CD4-positive, alpha-beta T cell treated with Interleukin-17A for 1 hour (primary cell): Measurements from ENCODE around the gene MS4A2.
"Not testable (repeated sequence)": the region's sequence is repeated elsewhere in the genome, so short reads cannot be mapped to it uniquely, and the experiment has no call there.

Source experiments
- DNase-seq: peaks from one replicate; pipeline ENCODE4 v3.0.0-alpha.2; 2020

MS4A2 gene

DNA sequence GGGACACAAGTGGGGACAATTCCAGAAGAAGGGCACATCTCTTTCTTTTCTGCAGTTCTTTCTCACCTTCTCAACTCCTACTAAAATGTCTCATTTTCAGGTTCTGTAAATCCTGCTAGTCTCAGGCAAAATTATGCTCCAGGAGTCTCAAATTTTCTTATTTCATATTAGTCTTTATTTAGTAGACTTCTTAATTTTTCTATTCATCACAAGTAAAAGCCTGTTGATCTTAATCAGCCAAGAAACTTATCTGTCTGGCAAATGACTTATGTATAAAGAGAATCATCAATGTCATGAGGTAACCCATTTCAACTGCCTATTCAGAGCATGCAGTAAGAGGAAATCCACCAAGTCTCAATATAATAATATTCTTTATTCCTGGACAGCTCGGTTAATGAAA, at the start of gene MS4A2:
Gene MS4A2, plus strand, starts transcription at position 301 of the 400 bp plus-strand sequence. CDS start 102 bp downstream, outside the sequence.
- DNase-seq = no peak

DNA sequence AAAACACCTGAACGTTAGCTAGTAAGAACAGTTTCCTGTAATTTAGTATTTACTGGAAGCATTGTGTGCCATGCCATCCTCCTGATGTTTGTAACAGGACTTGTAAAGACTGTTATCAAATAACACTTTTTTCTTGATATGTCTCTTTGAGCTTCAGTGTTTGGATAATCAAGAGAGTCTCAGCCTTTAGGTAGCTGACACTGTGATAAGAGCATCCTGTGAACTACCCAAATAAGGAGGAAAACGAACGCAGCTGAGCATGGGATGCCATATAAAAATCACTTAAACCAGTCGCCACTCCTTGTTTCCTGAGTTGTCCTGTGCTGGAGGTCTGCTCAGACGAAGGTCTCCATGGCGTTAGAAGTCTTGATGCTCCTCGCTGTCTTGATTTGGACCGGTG, 48.4 kb upstream of the MS4A2 start, which contains the start of gene OOSP2:
Gene OOSP2, plus strand, starts transcription at position 301 of the 400 bp plus-strand sequence. Its CDS starts 51 bp downstream, at position 352.
- no peak for DNase-seq

DNA sequence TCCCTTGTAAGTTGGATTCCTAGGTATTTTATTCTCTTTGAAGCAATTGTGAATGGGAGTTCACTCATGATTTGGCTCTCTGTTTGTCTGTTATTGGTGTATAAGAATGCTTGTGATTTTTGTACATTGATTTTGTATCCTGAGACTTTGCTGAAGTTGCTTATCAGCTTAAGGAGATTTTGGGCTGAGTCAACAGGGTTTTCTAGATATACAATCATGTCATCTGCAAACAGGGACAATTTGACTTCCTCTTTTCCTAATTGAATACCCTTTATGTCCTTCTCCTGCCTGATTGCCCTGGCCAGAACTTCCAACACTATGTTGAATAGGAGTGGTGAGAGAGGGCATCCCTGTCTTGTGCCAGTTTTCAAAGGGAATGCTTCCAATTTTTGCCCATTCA, 38.0 kb upstream of the MS4A2 start:
- DNase-seq = not testable (repeated sequence)

DNA sequence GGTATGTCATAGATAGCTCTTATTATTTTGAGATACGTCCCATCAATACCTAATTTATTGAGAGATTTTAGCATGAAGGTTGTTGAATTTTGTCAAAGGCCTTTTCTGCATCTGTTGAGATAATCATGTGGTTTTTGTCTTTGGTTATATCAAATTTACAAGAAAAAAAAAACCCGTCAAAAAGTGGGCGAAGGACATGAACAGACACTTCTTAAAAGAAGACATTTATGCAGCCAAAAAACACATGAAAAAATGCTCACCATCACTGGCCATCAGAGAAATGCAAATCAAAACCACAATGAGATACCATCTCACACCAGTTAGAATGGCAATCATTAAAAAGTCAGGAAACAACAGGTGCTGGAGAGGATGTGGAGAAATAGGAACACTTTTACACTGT, 37.6 kb upstream of the MS4A2 start:
- DNase-seq = not testable (repeated sequence)

DNA sequence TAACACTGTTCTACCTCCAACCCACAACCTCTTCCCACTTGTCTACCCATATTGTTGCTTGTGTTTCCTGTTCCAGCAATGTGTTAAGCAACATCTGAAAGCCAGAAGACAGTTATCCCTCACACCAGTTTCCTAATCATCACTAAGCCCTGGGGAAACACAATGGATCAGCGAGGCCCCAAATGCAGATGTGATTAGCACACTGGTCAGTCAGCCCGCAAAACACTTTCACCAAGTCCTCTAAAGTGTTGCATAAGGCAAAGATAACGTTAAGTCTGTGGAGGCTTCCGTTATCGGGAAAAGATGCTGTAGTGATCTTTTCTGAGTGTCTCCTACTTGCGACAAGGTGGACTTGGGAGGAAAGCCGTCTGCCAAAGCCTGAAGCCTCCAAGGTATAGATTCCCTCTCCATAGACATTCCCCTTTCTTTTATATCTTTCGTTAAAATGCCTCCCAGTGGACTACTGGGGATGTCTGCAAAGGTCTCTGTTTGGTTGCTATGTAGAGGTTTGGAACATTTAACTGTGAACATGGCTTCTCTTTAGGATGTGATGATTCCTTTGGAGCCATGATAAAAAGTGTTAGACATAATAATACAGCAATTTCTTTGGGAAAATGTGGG, 32.0 kb upstream of the MS4A2 start, which contains the start of gene MS4A3:
Gene MS4A3, plus strand, starts transcription at position 317 of the 621 bp plus-strand sequence. CDS start 4,496 bp downstream, outside the sequence.
- DNase-seq = no peak

DNA sequence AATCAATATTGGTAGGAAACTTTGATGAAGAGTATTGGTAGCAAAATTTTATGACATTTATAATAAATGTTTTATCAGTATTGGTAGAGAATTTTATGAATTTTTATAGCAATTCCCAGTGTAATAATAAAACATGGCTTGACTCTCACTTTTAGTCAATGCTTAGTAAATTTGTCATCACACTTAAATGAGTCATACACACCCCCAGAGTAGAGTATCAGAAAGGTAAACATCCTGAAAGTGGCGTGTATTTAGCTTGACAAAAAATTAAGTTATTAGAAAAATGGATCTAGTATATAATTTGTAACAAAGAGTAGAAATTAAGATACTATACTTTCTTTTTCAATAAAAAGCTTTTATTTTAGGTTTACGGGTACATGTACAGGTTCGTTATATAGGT, 29.4 kb upstream of the MS4A2 start:
- DNase-seq = no peak

DNA sequence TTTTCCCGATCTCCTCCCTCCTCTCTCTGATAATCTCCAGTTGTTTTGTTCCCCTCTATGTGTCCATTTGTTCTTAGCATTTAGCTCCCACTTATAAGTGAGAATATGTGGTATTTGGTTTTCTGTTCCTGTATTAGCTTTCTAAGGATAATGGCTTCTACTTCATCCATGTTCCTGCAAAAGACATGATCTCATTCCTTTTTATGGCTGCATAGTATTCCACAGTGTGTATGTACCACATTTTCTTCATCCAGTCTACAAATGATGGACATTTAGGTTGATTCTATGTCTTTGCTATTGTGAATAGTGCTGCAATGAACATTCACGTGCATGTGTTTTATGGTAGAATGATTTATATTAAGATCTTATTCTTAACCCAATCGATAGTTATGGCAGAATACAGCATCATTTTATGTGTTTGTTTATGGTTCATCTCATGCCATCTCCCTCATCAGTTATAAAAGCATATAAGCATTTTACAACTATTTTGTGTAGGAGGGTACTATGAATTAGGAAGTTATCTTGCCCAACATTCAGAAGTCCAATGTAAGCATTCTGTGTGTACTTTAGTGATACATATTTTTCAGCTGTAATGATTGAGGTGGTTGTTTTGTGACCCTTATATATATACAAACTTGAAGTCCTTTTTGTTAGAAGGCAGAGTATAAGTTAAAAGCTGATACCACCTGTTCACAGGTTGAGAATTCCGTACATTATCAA, 28.8 kb upstream of the MS4A2 start:
- DNase-seq = no peak

DNA sequence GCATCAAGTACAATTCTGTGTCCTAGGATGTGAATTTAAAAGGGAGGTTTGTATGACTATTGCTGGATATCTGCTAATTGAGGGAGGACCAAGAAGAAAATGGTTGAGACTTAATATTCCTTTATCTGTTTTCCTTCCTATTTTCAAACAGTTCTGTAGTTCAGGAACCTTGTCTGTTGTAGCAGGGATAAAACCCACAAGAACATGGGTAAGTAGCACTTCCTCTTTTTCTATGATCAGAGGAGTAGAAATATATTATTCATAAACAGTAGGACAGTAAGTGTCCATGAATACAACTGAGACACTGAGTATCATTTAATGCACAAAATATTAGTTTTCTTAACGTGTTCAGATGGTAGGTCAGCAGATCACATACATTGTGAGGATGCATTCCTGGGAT, 24.4 kb upstream of the MS4A2 start:
- DNase-seq = no peak

DNA sequence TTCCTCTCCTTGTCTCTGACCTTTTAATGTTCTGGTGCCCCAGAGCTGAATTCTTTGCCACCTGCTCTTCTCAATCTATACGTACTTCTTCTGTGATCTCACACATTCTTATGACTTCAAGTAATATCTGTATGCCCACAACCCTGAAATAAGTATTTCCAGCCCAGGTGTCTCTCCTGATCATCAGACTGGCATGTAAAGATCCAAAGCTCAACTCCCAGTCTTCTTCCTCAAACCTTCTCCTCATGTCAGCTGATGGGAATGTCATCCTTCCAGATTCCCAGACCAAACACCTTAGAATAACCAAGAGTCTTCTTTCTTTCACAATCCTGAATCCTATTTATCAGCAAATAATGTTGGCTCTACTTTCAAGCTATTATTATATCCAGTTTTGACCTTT, 22.7 kb upstream of the MS4A2 start:
- DNase-seq = no peak

DNA sequence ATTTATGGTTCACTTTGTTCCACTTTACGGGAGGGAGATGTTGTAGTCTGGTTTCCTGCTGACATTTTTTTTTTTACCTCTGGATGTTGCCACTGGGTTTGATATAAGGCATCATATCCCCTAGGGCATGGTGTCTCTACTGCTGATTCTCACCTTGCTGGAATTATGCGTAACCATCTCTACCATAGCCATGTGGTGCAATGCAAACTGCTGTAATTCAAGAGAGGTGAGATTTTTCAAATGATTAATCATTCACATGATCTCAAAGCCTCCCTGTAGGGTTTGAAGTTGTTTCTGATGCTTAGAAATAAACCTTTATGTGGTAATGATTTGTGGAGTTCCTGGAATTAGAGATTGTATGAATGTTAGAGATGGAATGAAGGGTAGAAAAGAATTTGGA, 19.0 kb upstream of the MS4A2 start:
- DNase-seq = no peak

DNA sequence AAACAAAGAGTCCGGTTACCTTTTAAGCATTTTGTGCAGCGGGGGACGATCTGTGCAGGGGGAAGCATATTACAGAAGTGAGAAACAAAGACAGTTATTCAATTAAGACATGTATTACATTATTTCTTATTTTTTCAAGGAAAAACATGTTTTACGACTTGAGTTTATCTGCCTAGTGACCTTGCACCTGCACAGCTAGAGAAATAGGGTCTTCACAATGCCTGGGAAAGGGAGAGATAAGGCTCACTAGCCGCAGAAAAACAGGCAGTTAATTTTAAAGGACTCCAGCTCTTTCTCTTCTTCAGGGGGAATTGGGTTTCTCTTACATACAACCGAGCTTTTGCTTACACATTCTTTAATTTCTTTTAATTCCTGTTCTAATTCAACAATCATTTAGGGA, 16.8 kb upstream of the MS4A2 start:
- DNase-seq = not testable (repeated sequence)

DNA sequence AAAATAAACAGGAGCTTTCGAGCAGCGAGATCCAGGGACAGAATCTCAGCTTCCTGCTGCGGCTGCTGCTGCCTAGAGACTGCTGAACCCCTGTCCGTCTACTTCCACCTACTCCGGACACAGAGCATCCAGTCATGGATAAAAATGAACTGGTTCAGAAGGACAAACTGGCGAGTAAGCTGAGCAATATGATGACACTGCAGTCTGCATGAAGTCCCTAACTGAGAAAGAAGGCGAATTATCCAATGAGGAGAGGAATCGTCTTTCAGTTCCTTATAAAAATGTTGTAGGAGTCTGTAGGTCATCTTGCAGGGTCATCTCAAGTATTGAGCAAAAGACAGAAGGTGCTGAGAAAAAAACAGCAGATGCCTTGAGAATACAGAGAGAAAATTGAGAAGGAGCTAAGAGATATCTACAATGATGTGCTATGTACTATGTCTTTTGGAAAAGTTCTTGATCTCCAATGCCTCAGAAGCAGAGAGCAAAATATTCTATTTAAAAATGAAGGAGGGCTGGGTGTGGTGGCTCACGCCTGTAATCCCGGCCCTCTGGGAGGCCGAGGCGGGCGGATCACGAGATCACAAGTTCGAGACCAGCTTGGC, 11.1 kb upstream of the MS4A2 start:
- DNase-seq = no peak

DNA sequence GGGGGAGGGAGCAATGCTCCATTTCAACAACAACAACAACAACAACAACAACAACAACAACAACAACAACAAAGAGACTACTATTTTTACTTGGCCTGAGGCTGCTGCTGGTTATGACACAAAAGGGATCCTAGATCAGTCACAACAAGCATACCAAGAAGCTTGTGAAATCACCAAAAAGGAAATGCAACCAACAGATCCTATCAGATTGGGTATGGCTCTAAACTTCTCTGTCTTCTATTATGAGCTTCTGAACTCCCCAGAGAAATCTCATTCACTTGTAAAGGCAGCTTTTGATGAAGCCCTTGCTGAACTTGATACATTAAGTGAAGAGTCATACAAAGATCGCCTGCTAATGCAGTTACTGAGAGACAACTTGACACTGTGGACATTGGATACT, 10.5 kb upstream of the MS4A2 start:
- no peak for DNase-seq

DNA sequence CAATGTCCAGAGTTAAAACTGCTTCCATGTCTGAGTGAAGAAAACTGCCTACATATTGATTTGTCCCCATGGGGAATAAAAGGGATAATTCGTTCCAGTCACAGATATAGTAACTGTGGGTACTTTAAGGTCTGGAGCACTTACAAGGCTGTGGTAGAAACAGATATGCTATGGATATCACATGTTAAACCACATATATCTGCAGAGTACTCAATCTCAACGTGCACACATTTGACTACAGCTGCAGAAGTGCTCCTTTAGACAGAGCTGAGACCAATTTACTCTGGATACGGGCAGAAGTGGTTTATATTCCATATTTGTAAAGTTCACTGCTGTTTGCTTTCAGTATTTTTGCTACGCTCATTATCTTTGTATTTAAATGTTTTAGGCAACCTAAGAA, 9.7 kb upstream of the MS4A2 start:
- no peak for DNase-seq

DNA sequence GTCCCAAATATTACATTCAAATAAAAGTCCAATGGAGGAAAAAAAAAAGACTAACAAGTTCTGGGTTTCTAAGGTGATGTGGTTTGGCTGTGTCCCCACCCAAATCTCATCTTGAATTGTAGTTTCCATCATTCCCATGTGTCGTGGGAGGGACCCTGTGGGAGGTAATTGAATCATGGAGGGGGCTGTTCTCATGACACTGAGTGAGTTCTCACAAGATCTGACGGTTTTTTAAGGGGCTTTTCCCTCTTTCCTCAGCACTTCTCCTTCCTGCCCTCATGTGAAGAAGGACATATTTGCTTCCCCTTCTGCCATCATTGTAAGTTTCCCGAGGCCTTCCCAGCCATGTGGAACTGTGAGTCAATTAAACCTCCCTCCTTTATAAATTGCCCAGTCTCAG, 7.9 kb upstream of the MS4A2 start:
- DNase-seq = no peak

DNA sequence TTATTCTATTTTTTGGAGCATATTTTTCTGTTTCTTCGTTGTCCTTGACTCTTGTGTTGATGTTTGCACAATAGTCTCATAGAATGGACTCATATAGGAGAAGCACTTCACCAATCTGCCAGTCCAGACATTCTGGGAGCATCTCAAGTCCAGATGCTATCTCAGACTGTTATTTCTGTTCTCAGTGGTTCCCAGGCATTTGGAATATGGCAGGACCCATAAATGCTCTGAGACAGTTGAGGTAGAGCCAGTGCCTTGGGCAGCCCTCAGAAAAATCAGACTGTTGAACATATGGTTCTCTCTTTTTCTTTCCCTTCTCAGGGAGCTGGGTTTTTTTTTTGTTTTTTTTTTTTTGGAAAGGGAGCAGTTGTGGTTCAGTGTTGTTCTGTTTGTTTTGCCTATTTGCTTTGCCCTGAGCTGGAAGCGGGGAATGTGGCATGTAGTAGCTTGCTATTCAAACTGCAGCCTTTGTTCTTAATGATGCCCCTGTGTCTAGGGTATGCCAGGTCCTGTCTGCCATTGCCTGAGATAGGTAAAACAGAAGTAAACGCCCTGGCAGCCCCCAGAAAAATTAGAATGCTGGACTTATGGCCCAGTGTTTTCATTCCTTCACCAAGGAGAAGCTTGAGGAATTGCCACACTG, 3.7 kb upstream of the MS4A2 start:
- DNase-seq = no peak

DNA sequence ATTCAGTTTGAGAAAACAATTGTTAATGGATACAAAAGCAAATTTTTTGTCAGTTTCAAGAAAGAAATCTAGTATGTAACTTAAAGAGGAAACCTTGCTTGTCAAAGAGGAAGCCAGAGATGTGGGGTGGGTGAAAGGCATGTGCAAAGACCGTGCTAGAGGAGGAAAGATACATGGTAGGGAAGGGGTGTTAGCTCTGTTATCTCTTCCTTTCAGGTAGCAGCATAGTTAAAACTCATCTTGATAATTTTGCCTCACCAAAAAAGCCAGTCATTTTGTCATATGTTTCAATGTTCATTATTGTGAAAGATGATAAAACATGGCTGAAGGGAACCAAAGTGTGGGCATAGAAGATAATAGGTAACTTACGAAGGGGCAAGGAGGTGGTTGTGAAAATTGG, 2.6 kb upstream of the MS4A2 start:
- no peak for DNase-seq

DNA sequence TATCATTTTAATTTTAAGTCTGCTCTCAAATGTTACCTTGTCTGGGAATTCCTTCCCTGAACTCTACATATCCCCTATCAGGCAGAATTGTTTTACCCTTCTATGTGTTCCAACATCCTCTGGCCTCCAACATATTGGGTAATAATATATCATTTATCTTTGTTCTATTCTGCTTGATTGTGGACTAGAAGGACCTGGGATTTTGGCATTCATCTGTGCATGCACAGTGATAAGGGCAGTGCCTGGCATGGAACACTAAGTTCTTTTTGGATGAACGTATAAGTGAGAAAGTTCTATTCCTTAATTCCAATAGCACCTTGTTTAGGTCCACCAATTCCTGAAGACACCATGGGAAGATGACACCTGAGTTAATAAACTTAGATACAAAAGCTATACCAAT, 1.2 kb upstream of the MS4A2 start:
- DNase-seq = no peak

DNA sequence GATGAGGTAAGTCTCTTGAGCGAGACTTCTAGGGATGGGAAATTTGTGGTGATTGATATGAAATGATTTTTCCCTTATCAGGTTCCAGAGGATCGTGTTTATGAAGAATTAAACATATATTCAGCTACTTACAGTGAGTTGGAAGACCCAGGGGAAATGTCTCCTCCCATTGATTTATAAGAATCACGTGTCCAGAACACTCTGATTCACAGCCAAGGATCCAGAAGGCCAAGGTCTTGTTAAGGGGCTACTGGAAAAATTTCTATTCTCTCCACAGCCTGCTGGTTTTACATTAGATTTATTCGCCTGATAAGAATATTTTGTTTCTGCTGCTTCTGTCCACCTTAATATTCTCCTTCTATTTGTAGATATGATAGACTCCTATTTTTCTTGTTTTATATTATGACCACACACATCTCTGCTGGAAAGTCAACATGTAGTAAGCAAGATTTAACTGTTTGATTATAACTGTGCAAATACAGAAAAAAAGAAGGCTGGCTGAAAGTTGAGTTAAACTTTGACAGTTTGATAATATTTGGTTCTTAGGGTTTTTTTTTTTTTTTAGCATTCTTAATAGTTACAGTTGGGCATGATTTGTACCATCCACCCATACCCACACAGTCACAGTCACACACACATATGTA, 7.1 kb downstream of the MS4A2 start:
- no peak for DNase-seq

DNA sequence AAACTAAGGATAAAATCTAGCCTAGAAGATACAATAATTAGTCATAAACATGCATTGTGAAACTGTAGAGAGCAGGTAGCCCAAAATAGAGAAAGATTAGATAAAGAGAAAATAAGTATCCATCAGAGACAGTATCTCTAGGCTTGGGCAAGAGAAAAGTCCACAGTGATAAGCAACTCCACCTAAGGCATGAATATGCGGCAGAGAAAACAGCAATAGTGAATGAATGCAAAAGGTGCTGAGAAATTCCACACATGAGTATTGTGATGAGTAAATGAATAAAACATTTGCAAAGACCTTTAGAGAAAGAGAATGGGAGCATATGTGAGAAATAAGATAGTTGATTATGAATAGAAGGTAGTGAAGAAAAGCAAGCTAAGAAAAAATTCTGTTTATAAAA, 8.7 kb downstream of the MS4A2 start:
- no peak for DNase-seq

DNA sequence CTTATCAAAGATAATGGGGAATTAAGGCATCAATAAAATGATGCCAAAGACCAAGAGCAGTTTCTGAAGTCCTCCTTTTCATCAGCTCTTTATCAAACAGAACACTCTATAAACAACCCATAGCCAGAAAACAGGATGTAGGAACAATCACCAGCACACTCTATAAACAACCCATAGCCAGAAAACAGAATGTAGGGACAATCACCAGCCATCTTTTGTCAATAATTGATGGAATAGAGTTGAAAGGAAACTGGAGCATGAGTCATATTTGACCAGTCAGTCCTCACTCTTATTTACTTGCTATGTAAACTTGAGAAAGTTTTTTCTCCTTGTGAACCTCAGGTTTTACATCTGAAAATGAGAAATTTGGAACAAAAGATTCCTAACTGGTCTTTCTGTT, 10.0 kb downstream of the MS4A2 start:
- DNase-seq = no peak

DNA sequence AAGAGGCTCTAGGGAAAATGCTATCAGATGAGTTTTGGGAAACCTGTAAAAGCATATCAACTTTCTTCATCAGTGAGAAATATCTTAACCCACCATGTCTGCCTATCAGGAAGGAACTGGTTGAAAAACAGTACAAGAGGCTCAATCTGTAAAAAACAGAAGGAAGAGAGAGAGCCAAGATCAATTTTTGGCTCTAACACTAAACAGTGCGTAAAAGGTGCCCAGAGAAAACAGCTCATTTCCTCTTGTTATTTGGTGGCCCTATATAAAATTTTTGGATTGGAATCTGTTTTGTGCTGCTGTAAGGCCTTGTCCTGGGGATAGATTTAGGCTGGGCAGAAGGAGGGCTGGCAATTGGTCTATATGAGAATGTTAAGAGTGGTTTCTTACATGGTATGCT, 12.1 kb downstream of the MS4A2 start:
- no peak for DNase-seq

DNA sequence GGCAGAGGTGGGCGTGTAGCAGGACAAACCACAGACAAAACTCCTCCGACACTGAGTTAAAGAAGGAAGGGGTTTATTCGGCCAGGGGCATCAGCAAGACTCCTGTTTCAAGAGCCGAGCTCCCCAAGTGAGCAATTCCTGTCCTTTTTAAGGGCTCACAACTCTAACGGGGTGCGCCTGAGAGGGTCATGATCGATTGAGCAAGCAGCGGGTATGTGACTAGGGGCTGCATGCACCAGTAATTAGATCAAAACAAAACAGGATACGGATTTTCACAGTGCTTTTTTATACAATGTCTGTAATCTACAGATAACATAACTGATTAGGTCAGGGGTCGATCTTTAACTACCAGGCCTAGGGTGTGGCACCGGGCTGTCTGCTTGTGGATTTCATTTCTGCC, 12.9 kb downstream of the MS4A2 start:
- not testable (repeated sequence) for DNase-seq
